OCI-LY7 (cell line): Measurements from ENCODE around the gene NCK2.

Experiments
- CTCF ChIP-seq: fragments of 200-600 bp; sonication (generic); conservative IDR thresholded peaks from 2 replicates; pipeline ENCODE4 v1.5.1; 2014; ENCODE audit warnings: mild to moderate bottlenecking, antibody characterized with exemption, low read length, moderate library complexity, mixed read lengths
- EZH2phosphoT487 ChIP-seq: fragments of 200-600 bp; sonication (generic); IDR thresholded peaks from 2 replicates; pipeline ENCODE4 v1.6.1; 2018; ENCODE audit warnings: low read depth, borderline replicate concordance, mild to moderate bottlenecking, mixed run types, antibody characterized with exemption, low read length, moderate library complexity, mixed read lengths

GRCh38 chr2:105779394-105779793 lies 34.7 kb downstream of the NCK2 start:
- TF ChIP-seq CTCF (no peak), EZH2phosphoT487 (no peak)
